ENCODE measurements around the gene DRAXIN.
A peak's percentile ranks its signal among the peaks of the same experiment; 100 is the strongest.
"Not testable (repeated sequence)": the region's sequence is repeated elsewhere in the genome, so short reads cannot be mapped to it uniquely, and the experiment has no call there.

The DRAXIN gene, protein sequence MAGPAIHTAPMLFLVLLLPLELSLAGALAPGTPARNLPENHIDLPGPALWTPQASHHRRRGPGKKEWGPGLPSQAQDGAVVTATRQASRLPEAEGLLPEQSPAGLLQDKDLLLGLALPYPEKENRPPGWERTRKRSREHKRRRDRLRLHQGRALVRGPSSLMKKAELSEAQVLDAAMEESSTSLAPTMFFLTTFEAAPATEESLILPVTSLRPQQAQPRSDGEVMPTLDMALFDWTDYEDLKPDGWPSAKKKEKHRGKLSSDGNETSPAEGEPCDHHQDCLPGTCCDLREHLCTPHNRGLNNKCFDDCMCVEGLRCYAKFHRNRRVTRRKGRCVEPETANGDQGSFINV

DNA sequence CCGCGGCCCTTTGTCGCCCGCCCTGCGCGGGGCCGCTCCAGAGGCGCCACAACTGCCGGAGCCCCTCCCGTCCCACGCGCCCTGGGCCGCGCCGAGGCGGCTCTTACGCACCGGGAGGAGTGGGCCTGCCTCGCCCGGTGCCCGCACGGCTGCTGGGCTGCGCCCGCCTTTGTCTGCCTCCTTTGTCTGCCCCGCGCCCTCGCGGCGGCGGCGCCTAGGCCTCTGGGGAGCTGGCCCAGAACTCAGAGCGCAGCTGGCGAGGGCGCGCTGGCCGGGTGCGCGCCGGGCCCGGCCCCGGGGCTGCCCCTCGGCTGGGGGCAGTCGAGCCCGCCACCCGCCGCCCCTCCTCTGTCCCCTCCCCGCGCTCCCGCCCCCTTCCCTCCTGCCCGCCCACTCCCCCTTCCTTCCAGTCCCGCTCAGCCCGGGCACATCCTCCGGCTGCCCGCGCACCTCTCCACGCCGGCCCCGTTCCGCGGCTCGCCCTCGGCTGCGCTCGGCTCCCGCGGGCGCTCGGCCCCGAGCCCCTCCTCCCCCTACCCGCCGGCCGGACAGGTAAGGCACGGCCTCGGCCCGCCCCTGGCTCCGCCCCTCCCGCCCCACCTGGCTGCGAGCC, at the start of gene DRAXIN:
Gene DRAXIN, plus strand, starts transcription at position 409 of the 613 bp plus-strand sequence. CDS start 14,549 bp downstream, outside the sequence.
- TF ChIP-seq, protein P1, sequence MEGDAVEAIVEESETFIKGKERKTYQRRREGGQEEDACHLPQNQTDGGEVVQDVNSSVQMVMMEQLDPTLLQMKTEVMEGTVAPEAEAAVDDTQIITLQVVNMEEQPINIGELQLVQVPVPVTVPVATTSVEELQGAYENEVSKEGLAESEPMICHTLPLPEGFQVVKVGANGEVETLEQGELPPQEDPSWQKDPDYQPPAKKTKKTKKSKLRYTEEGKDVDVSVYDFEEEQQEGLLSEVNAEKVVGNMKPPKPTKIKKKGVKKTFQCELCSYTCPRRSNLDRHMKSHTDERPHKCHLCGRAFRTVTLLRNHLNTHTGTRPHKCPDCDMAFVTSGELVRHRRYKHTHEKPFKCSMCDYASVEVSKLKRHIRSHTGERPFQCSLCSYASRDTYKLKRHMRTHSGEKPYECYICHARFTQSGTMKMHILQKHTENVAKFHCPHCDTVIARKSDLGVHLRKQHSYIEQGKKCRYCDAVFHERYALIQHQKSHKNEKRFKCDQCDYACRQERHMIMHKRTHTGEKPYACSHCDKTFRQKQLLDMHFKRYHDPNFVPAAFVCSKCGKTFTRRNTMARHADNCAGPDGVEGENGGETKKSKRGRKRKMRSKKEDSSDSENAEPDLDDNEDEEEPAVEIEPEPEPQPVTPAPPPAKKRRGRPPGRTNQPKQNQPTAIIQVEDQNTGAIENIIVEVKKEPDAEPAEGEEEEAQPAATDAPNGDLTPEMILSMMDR (IDR thresholded peaks at IDR 0.05; ENCODE audit: low read depth, low read length): no peak
- DNase-seq (ENCODE audit: low read depth in 2 of 2): no peak
- H3K4me3 ChIP-seq (replicated peaks in 1 of 2; ENCODE audit: low read depth in 2 of 2, low read length in 2 of 2): no peak within 1 kb of the TSS

DNA sequence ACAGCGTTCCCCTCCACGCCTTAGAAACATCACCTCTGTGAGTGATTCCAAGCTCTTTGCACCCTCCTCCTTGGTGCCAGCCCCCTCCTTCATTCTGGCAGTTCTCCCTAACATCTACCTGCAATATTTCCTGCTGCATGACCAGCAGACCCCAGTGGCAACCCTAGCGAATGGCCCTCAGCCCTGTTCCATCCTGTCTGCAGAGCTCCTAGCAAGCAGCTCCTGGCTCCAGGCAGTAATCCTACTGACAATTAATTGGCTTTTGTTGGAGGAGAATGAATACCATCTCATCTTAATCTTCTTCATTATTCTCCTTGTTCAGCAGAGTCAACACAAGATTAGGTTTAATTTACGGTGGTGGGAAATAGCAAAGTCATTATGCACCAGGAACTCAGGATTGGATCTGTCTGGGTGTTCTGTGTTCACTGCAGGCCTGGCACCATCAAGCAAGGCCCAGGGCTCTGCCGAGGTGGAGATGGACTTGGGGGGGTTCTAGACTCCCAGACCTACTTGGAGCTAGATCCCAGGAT, 49.7 kb upstream of the DRAXIN start:
- no peak overlapping the region for H3K4me3 ChIP-seq (replicated peaks in 1 of 2; ENCODE audit: low read depth in 2 of 2, low read length in 2 of 2)
- TF ChIP-seq, protein P1 (IDR thresholded peaks at IDR 0.05; ENCODE audit: low read depth, low read length): no peak
- no peak for DNase-seq (ENCODE audit: low read depth in 2 of 2)

DNA sequence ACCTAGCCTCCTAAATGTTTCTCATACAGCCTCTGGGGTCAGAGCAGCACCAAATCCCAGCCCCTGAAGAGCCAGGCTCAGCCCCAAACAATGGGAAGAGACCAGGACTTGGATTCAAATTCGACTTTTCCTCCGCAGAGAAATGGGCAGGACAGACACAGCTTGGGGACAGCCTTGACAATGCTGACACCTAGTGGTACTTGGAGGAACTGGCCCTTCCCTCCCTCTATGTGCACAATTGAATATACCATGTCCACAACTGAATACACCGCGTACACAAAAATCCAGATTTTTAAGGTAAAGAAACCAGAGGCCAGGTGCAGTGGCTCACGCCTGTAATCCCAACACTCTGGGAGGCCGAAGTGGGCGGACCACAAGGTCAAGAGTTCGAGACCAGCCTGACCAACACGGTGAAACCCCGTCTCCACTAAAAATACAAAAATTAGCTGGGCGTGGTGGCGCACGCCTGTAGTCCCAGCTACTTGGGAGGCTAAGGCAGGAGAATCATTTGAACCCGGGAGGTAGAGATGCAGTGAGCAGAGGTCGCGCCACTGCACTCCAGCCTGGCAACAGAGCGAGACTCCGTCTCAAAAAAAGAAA, 49.0 kb upstream of the DRAXIN start:
- peak; percentile 73 to 77 for DNase-seq (ENCODE audit: low read depth in 2 of 2)
- TF ChIP-seq, protein P1 (IDR thresholded peaks at IDR 0.05; ENCODE audit: low read depth, low read length): peak; percentile 98

DNA sequence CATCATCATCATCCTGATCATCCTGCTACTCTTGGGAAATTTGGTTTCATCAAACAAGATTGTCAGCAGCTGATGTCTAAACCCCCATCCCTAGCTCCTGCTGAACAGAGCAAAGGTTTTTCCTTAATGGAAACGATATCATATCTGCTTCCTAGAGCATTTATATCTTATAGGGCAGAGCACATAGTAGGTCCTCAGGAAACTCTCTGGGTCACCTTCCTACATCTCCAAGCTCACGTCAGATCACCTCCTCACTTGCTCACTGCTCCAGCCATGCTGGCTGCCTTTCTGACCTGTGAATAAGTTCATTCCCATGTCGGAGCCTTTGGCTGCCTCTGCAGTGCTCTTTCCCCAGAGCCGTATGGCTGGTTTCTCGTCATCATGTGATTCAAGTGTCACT, 47.7 kb upstream of the DRAXIN start:
- DNase-seq (ENCODE audit: low read depth in 2 of 2): no peak
- TF ChIP-seq, protein P1 (IDR thresholded peaks at IDR 0.05; ENCODE audit: low read depth, low read length): no peak
- H3K4me3 ChIP-seq (replicated peaks in 1 of 2; ENCODE audit: low read depth in 2 of 2, low read length in 2 of 2): no peak overlapping the region

More for the DNA sequence above, 49.0 kb upstream of the DRAXIN start:
- H3K4me3 ChIP-seq (replicated peaks in 1 of 2; ENCODE audit: low read depth in 2 of 2, low read length in 2 of 2): not testable (repeated sequence)

DNA sequence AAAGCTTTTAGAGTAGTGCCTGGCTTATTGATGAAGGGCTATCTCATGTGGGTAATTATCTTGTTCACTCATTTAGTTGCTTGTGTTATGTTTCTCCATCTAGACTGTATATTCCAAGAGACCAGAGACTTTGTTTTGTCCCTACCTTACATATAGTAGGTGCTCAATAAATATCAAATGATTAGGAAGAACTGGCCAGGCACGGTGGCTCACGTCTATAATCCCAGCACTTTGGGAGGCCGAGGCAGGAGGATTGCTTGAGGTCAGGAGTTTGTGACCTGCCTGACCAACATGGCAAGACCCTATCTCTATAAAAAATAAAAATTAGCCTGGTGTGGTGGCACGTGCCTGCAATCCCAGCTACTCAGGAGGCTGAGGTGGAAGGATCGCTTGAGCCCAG, 46.2 kb upstream of the DRAXIN start:
- TF ChIP-seq, protein P1 (IDR thresholded peaks at IDR 0.05; ENCODE audit: low read depth, low read length): no peak
- no peak overlapping the region for H3K4me3 ChIP-seq (replicated peaks in 1 of 2; ENCODE audit: low read depth in 2 of 2, low read length in 2 of 2)
- no peak for DNase-seq (ENCODE audit: low read depth in 2 of 2)

DNA sequence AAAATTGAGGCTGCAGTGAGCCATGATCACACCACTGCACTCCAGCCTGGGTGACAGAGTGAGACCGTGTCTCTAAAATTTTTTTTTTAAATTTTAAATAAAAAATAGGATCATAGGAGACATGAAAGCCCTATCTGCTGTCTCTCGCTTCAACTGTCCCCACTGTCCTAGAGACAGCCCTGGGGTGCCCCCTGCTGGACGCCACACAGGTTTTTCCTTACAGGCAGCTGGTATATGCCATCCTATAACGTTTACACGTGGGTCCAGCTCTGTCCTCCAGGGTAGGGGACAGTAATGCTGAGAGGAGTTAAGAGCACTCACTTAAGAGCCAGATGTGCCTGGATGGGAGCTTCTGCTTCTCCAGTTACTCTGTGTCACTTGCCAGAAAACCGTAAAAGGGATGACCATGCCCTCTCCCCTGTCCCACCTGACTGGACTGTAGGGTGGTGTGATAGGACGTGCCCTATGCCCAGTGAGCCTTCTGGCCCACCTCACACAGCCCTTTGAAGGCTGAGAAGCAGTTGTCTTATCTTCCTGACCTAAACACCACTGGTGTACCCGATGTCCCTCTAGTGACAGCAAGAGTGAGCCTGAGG, 45.7 kb upstream of the DRAXIN start:
- DNase-seq (ENCODE audit: low read depth in 2 of 2): peak; percentile 80 to 82
- TF ChIP-seq, protein P1 (IDR thresholded peaks at IDR 0.05; ENCODE audit: low read depth, low read length): peak; percentile 88

More for the DNA sequence above, 45.7 kb upstream of the DRAXIN start:
- no peak overlapping the region for H3K4me3 ChIP-seq (replicated peaks in 1 of 2; ENCODE audit: low read depth in 2 of 2, low read length in 2 of 2)

Data from cardiac fibroblast (primary cell).